ENCODE results near the gene CFP.

The CFP gene

GRCh38 chrX:47573341-47574075 is 56.2 kb downstream of the CFP start:
- no peak for DNase-seq

All from stimulated activated naive CD4-positive, alpha-beta T cell treated with Interleukin-2 at 50 U/mL for 16 hours (primary cell).